ENCODE data around the gene LIG1.

GRCh38 chr19:48148576-48148975 lies 21.6 kb downstream of the LIG1 start:
- no peak for TF ChIP-seq CTCF (IDR thresholded peaks at IDR 0.05; ENCODE audit: poor library complexity)
- no peak for TF ChIP-seq EZH2 (IDR thresholded peaks at IDR 0.05; ENCODE audit: borderline replicate concordance)
- TF ChIP-seq EZH2phosphoT487 (IDR thresholded peaks at IDR 0.05; ENCODE audit: low read depth, severe bottlenecking, unreplicated experiment), result no peak

Measured in hepatocyte (in vitro differentiated cells).